NCI-H1694 (cell line): ENCODE data around the gene PLEKHM3.
"Not testable (repeated sequence)": the region's sequence is repeated elsewhere in the genome, so short reads cannot be mapped to it uniquely, and the experiment has no call there.

Experiments used
- DNase-seq: peaks from one replicate; lab custom pipeline; 2025; lab: John Stamatoyannopoulos, UW

Gene PLEKHM3

DNA sequence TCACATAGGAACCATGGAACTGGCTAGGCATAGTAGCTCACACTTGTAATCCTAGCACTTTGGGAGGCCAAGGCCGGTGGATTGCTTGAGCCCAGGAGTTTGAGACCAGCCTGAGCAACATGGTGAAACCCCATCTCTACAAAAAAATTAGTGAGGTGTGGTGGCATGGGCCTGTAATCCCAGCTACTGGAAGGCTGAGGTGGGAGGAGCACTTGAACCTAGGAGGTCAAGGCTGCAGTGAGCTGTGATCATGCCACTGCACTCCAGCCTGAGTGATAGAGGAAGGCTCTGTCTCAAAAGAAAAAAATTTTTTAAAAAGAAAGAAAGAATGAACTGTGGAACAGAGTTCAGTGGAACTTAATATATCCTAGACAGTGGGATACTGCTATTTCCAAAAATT is 76.1 kb downstream of the PLEKHM3 start:
- DNase-seq: not testable (repeated sequence)

DNA sequence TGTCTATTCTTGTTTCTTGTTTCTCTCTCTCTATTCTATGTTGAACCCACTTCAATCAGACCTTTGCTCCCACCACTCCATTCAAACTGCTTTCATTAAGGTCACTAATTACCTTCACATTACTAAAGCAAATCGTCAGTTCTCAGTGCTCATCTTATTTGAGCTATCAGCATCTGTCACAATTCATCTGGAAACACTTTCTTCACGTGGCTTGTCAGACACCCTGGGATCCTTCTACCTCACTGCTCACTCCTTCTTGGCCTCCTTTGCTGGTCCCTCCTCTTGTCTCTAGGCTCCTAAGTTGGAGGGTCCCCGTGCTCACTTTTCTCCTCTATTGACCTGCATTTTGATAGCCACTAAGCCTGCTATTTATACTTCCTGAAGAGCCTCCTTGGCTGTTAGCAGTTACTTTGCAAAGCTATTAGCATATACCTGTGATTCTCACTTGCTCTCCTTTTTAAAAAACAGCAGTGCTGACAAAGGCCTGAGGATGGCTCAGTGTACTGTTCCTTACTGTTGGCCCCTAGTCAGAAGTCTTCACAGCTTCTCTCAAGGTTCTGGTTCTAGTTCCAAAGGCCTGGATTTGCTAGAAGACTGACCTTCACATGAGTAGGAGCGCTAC is 80.2 kb downstream of the PLEKHM3 start:
- no peak for DNase-seq

DNA sequence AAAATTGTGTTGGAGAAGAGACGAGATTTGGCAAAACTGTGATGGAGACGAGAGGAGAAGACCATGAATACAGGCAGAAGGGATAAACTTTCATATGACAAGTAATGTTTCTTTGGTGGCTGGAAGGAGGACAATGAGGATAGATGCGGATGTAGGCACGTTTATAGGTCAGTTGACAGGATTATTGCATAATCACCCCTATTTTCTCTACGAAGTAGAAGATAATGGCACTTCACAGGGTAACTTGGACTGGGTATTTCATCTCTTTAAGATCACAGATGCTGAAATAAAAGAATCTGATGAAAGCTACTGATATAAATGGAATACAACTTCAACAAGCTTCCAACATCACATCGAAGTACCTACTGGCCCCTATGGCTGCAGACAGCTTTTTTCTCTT is 81.0 kb downstream of the PLEKHM3 start:
- no peak for DNase-seq

DNA sequence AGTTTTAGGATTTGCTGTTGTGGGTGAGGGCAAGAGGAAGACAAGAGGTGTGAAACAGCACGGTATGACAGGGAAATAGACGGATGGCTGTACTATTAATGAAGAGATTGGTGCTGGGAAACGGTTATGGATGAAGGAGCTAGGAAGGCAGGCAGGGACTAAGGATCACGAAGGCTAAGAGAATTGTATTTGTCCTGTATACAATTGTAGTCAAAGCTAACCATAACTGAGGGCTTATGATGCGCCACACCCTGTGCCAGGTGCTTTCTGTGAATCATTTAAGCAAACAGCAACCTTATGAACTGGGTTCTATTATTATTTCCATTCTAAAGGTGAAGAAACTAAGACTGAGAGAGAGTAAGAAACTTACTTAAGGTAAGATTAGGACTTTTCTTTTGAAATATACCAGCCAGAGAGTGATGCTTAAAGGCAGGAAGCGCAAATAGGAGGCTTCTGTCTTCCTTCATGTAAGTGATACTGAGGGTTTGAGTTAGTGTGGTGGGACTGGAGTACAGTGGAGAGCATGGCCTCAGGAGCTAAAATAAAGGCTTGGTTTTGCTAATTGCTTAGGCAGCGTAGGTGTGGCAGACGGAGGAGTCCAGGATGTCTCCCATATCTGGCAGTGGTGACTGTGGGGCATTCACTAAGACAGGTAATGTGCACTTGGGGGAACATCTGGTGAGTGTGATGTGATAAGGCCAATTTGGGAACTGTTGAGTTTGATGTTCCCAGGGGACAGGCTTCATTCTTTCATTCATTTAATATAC is 85.8 kb downstream of the PLEKHM3 start:
- DNase-seq: no peak

DNA sequence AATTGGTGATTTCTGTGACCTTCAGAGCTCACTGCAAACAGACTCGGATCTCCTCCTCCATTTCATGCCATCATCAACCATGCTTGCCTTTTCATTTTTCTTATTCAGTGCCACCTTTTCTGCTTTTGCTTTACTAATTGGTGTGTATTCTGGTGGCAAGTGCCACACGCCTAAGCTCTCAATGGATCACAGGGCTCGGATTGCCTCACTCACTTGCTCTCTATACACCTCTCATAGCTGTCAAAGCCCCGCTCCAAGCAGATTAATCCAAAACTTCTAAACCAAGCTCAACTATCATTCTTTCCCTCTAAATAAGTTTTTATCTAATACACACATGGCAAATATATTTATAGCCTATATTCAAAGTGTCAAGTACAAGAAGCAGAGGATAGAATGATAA is 86.4 kb downstream of the PLEKHM3 start:
- no peak for DNase-seq

DNA sequence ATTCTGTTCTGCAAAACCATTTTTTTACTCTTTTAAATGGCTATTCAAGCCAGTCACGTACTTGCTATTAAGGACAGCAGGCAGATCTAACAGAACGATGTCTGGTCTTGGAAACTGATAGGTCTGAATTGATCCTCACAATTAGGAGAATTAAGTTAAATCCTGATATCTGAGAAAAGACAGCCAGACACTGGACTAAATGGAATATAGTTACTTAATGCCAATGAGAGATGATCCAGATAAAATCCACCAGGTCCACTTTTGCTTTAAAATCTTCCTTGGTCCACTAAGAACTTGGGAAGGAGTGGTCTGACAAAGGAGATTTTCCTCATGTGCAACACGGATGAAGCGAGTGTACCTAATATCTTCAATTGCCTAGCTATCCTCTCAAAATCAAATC is 86.9 kb downstream of the PLEKHM3 start:
- DNase-seq: no peak

DNA sequence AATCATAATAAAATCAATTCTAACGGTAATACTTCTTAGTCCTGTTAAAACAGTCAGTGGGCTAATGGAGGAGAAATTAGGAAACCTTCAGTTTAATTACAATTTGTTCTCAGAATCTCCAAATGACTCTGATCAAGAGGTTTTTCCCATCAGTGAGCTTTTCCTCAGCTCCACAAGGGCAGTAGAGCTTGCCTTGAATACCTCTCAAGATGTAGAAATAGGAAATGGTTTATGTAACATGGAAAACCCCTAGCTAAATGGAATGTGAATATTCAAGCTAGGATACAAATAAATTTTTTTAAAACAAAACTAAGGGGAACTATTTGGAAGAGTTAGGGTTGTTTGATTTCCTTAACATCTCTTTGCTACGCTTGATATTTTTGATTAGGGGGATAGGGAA is 87.5 kb downstream of the PLEKHM3 start:
- DNase-seq: no peak

DNA sequence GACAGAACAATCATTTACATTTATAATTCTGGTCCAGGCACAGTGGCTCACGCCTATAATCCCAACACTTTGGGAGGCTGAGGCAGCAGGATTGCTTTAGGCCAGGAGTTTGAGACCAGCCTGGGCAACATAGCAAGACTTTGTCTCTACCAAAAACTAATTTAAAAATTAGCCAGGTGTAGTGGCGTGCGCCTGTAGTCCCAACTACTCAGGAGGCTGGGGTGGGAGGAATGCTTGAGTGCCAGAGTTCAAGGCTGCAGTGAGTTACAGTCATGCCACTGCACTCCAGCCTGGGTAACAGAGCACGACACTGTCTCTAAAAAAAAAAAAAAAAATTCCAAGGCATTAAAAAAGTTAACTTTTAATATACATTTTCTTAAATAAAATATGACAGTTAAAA is 88.1 kb downstream of the PLEKHM3 start:
- no peak for DNase-seq

DNA sequence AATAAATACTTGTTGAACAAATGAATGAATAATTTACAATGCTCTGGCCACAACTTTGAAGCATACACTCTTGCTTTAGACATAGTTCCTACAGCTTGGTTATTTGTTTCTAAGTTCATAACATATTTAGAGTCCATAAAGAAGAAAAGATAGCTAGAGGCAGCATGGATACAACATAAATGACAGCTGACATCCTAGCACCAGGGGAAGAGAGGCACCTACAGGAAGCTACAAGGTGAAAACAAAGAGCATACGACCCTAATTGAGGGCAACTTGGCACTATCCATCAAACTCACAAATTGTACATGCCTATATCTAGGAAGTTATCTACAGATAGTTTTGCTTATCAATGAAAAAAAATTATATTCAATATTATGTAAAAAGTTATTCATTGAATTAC is 88.9 kb downstream of the PLEKHM3 start:
- DNase-seq: no peak

DNA sequence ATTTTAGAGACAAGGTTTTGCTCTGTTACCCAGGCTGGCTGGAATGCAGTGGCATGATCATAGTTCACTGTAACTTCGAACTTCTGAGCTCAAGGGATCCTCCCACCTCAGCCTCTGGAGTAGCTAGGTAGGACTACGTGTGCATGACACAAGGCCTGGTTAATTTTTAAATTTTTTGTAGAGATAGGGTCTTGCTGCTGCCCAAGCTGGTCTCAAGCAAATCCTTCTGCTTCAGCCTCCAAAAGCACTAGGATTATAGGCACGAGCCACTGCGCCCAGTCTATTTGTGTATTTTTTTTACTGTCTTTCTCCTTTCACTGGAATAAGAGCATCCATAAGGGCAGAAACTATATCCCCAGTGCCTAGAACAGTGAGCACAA is 89.3 kb downstream of the PLEKHM3 start:
- DNase-seq: no peak

DNA sequence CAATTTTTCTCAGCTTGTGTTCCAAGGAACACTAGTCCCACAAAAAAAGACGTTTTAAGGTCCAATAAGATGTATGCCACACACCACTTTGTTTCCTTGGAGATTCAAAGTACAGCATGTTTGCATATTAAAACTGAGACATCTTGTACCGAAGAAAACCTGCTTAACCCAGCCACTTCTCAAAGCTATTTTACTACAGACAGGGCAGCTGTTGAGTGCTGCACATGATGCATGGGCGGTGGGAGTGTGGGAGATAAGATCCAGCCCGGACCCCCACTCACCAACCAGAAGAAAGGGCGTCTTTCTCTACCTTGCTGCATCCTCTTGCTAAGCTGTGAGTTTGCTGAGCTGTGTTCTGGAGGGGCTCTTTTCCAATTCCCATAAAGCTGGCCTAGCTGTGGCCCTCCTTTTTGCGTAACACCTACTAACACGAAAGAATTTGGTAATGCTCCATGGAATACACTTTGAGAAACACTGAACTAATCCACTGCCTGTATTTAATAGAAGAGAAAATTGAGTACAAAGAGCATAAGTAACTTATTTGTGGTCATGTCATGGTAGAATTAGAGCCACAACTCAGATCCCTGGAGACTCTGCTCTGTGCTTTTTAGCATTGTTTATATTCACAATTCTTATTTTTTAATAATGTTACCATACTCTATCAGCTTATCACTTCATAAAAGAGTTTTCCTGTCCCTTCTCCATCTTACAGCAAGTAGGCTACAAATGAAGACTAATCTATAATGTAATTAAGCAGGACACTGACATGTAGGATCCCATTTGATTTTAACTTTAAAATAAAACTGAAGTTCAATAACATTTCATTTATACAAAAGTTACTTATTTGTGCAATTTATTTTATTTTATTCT is 90.0 kb downstream of the PLEKHM3 start:
- DNase-seq: no peak

DNA sequence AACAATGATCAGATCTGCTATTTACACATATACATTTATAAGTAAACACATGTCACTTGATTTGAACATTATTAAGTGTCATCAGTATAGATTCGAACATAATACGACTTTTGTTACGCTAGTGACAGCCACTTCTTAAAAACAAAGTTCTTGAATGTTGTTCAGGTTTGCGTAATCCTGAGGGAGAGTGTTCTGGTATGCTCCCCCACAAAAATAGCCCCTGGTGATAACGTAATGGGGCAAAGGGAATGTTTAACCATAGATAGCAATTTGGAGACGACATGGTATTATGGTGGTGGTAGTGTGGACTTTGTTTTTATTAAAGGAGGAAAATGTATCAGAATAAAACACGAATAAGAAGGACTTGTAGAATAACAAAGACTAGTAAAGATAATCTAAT is 90.6 kb downstream of the PLEKHM3 start:
- no peak for DNase-seq

DNA sequence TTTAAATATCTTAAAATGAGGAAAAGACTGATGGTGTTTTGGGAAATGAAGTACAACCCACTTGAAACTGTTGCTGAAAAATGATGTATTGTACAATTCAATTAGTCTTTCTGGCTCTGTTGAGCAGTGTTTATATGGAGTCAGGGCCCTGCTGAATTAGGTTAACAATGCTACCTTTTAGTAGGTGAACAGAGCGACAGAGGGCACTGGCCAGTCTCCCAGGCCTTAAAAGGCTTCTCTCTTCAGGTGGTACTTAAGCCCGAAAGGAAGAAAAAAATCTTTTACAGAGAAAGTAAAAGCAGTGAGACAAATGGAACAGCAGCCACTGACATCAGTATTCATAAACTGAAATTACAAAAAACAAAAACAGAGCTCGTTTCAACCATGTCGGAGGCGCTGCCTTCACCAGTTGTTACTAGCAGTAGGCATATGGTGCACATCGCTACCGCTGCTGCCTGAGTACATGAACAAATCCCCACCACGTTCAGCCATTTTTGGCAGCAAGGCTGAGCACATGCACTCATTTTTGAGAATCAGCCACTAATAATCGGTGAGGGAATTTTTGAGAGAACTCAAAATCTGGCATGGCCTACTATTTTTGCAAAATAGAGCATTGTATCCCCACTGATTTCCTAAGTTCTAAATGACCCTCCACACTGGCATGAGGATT is 91.8 kb downstream of the PLEKHM3 start:
- DNase-seq: peak; percentile 34

DNA sequence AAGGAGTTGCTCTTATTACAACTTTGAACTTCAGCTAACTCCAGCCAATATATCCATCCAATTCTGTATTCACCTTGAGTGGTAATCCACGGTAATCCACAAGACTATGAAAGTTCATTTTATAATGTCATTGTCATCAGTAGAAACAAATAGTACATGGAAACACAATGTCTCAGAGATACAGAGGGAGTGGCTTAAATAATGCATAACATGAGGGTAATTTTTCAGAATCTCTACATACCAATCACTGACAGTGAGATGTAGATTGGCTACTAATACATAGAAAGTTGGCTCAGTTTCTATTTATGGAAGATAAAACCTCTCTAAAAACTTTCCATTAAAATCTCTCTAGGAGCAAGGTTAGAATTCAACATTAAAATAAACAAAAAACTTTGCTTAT is 93.2 kb downstream of the PLEKHM3 start:
- no peak for DNase-seq

DNA sequence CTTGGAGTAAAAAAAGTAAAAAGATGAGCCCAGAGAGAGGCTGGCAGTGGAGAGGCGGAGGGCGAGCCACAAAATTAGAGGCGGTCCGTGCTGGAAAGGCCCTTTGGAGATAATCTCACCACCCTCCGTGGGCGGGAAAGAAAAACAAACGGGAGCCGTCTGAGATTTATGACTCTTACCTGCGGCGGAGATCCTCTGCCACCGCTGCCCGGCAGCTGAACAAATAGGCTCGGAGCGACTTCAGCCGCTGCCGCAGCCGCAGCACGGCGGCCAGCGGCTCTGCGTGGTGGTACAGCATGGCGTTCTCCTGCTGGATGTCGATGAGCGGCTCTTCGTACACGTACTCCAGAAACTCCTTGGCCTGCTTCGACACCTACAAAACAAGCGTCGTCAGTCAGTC is 94.6 kb downstream of the PLEKHM3 start:
- no peak for DNase-seq

DNA sequence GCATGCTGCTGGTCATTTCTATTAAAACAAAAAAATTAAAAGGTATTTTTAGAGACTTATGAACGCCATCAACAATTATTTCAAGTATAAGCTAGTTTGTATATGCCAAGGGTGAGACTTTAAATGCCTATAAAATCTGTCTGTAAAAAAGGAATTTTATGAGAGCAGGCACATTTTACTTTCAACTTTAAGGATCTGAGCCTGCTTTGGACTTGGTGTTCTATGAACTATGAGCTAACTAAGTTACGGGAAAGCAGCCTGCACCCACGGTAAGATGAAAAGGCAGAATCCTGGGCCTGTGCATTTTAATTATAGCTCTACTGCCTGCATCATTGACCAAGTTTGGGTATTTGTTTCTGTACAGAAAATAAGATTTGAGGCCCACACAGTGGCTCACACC is 95.4 kb downstream of the PLEKHM3 start:
- DNase-seq: no peak

DNA sequence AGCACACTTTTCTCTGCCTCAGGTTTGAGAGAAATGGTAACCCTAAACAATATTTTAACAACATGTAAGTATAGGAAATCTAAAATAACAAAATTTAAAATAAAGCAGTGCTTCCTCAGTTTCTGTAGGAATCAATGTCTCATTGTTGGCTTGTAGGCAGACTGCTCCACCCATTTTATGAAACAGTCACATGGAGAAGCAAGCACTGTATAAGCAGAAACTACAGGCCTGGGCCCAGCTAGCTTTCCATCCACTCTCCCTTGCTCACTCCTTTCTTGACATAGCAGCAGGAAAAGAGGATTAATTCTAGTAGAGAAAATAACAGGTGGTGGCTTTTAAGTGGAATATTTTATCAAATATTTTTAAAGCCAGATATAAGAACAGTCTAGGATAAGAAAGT is 97.2 kb downstream of the PLEKHM3 start:
- DNase-seq: no peak

DNA sequence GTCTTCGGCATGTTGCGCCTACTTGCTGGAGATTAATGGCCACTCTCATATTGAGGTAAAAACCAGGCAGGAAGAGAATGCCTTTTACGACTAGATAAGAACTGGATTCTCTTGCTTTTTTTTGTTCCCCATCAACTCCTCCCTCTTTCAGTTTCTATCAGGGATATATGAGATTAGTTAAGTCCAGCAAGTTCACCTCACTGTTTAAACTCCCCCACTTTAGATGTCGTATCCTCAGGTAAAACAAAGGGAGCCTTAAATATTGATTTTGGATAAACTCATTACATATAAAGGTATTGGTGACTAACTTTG is 98.4 kb downstream of the PLEKHM3 start:
- no peak for DNase-seq

DNA sequence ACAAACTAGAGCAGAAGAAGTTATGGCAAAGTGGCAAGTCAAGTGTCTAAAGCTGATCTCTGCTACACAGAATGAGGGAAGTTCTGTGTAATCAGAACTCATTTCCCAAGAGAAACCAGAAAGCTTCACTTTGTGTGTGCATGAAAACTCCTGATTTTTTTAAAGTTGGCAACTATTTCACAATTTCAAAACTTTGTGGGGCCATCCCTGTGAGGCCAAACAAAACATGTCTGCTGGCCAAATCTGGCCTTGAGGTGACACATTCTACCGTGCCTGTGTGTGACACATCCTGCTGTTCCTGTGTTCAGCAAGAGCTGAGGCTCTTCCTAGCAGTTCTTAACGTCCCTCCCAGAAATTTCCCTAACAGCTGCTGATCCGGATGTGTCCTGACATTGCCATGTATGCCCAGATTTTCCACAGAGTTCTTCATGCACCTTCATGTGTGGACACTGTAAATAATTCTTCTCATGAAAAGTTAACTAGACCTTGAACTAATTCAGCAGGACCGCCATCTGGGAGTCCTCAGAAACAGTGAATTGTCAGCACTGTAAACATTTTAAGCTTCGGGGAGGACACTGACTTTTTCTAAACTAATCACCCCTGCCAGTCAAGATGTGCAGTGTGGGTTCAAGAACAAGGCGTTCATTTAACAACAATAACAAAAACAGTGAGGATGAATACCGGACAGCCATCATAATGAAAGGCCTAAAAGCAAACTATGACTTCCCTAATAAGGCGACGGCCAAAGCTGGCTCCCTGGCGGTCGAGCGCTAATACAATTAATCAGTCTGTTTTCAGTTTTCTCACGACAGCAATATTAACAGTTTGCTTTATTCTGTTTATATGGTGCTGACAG is 99.0 kb downstream of the PLEKHM3 start:
- DNase-seq: no peak

DNA sequence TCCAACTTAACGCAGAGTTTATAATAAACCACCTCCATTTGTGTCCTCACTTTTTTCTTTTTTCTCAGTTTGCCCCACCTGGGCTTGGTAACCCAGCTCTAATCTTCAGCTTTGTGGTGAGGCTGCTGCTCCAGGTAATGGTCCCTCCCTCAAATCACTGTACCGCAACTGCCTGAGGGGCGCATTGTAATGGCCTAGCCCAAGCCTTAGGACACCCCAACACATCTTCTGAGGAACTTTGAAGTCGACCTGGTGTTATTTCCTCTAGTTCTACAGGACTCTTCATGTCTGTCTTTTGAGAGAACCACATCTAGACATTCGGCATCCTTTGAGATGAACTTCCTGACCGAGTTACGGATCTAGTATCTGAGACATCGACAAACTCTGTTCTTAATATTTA is 99.7 kb downstream of the PLEKHM3 start:
- no peak for DNase-seq

DNA sequence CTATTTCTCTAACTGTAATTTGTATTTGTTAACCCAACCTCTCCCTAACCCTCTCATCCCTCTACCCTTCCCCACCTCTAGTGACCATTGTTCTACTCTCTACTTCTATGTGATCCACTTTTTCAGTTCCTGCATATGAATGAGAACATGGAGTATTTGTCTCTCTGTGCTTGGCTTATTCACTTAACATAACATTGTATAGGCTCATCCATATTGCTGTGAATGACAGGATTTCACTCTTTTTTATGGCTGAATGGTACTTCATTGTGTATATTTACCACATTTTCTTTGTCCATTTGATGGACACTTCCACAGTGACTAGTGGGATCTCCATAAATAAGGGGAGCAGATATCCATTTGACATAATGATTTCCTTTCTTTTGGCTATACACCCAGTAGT is 103.7 kb downstream of the PLEKHM3 start:
- DNase-seq: no peak

DNA sequence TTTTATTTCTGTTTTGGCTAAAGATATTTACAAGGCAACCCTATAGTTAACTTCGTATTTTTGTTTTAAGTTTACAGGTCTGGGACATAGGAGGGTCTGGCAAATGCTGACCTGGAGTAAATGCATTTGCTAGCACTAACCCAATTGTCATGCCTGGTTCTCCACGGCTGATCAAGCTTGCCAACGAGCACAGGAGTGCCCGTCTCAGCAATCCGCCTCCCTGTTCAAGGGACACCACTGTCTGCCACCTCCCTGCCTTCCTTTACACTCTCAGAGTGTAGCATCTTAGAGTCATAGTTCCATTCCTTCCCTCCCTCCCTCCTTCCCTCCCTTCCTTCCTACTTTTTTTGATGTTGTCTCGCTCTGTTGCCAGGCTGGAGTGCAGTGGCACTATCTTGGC is 104.6 kb downstream of the PLEKHM3 start:
- no peak for DNase-seq
